Measurements from ENCODE around the gene GPR179.

Gene GPR179

GRCh38 chr17:38343608-38344419, at the start of gene GPR179:
Gene GPR179, minus strand, starts transcription at chr17:38343956. Its CDS starts 167 bp downstream, at chr17:38343789.
- no peak for DNase-seq (ENCODE audit: low spot score in 2 of 2)
- H3K36me3 ChIP-seq (replicated peaks), result no peaks in the 10 kb centered on the region
- no peak within 1 kb of the TSS for H3K4me3 ChIP-seq
- H3K9me3 ChIP-seq, result no peaks in the 10 kb centered on the region
- no peaks in the 10 kb centered on the region for H3K4me1 ChIP-seq
- in situ Hi-C loops (cut with MboI; ENCODE audit: low sequenced_read_pairs), result loop anchor here (10.0 kb wide), 1 partner anchor 141 kb away; no protein-coding TSS in a partner anchor
- no peaks in the 10 kb centered on the region for H3K27me3 ChIP-seq (ENCODE audit: low read depth)

- H3K36me3 ChIP-seq (replicated peaks), result peaks cover 32% of the 10 kb centered on the region
- H3K4me1 ChIP-seq, result no peaks in the 10 kb centered on the region
- no peaks in the 10 kb centered on the region for H3K9me3 ChIP-seq
- H3K27me3 ChIP-seq (ENCODE audit: low read depth), result no peaks in the 10 kb centered on the region
- in situ Hi-C loops (cut with MboI; ENCODE audit: low sequenced_read_pairs), result no loop called here
- H3K4me3 ChIP-seq, result no peak overlapping the region
- no peak for DNase-seq (ENCODE audit: low spot score in 2 of 2)
These were observed 35.7 kb upstream of the GPR179 start for GRCh38 chr17:38379448-38379847.

GRCh38 chr17:38369124-38369886, 25.5 kb upstream of the GPR179 start:
- no peaks in the 10 kb centered on the region for H3K9me3 ChIP-seq
- H3K27me3 ChIP-seq (ENCODE audit: low read depth), result no peaks in the 10 kb centered on the region
- H3K36me3 ChIP-seq (replicated peaks), result peaks cover 53% of the 10 kb centered on the region
- no peak for DNase-seq (ENCODE audit: low spot score in 2 of 2)
- no peaks in the 10 kb centered on the region for H3K4me1 ChIP-seq
- in situ Hi-C loops (cut with MboI; ENCODE audit: low sequenced_read_pairs), result no loop called here
- H3K4me3 ChIP-seq, result no peak overlapping the region

GRCh38 chr17:38364741-38365140, 21.0 kb upstream of the GPR179 start:
- in situ Hi-C loops (cut with MboI; ENCODE audit: low sequenced_read_pairs), result no loop called here
- peaks cover 34% of the 10 kb centered on the region for H3K36me3 ChIP-seq (replicated peaks)
- no peaks in the 10 kb centered on the region for H3K4me1 ChIP-seq
- no peak overlapping the region for H3K4me3 ChIP-seq
- DNase-seq (ENCODE audit: low spot score in 2 of 2), result no peak
- H3K9me3 ChIP-seq, result no peaks in the 10 kb centered on the region
- no peaks in the 10 kb centered on the region for H3K27me3 ChIP-seq (ENCODE audit: low read depth)

GRCh38 chr17:38363016-38363415, 19.3 kb upstream of the GPR179 start:
- peaks cover 23% of the 10 kb centered on the region for H3K36me3 ChIP-seq (replicated peaks)
- H3K4me3 ChIP-seq, result no peak overlapping the region
- peaks cover 4% of the 10 kb centered on the region for H3K4me1 ChIP-seq
- DNase-seq (ENCODE audit: low spot score in 2 of 2), result no peak
- in situ Hi-C loops (cut with MboI; ENCODE audit: low sequenced_read_pairs), result no loop called here
- no peaks in the 10 kb centered on the region for H3K9me3 ChIP-seq
- no peaks in the 10 kb centered on the region for H3K27me3 ChIP-seq (ENCODE audit: low read depth)

GRCh38 chr17:38361694-38362465, 18.1 kb upstream of the GPR179 start:
- H3K27me3 ChIP-seq (ENCODE audit: low read depth), result no peaks in the 10 kb centered on the region
- in situ Hi-C loops (cut with MboI; ENCODE audit: low sequenced_read_pairs), result no loop called here

GRCh38 chr17:38358586-38359513, 15.1 kb upstream of the GPR179 start:
- no peak for DNase-seq (ENCODE audit: low spot score in 2 of 2)
- no peaks in the 10 kb centered on the region; the same call in none of the 2 replicates for H3K36me3 ChIP-seq (replicated peaks)
- no peak overlapping the region for H3K4me3 ChIP-seq
- no peaks in the 10 kb centered on the region for H3K9me3 ChIP-seq
- in situ Hi-C loops (cut with MboI; ENCODE audit: low sequenced_read_pairs), result no loop called here
- peaks cover 29% of the 10 kb centered on the region for H3K4me1 ChIP-seq
- H3K27me3 ChIP-seq (ENCODE audit: low read depth), result no peaks in the 10 kb centered on the region

More at GRCh38 chr17:38361694-38362465, 18.1 kb upstream of the GPR179 start:
- DNase-seq (ENCODE audit: low spot score in 2 of 2), result no peak
- Histone ChIP-seq H3K4me3 (no peak overlapping the region), H3K36me3 (replicated peaks) (peaks cover 15% of the 10 kb centered on the region), H3K9me3 (no peaks in the 10 kb centered on the region), H3K4me1 (peaks cover 12% of the 10 kb centered on the region)

GRCh38 chr17:38357486-38358123, 13.8 kb upstream of the GPR179 start:
- DNase-seq (ENCODE audit: low spot score in 2 of 2), result no peak
- Histone ChIP-seq H3K36me3 (replicated peaks) (no peaks in the 10 kb centered on the region; the same call in none of the 2 replicates), H3K9me3 (no peaks in the 10 kb centered on the region), H3K4me3 (no peak overlapping the region), H3K4me1 (peaks cover 35% of the 10 kb centered on the region), H3K27me3 (ENCODE audit: low read depth) (no peaks in the 10 kb centered on the region)
- in situ Hi-C loops (cut with MboI; ENCODE audit: low sequenced_read_pairs), result no loop called here

- Histone ChIP-seq H3K4me3 (no peak overlapping the region), H3K36me3 (replicated peaks) (no peaks in the 10 kb centered on the region; the same call in 1 of the 2 replicates), H3K4me1 (peaks cover 47% of the 10 kb centered on the region), H3K9me3 (no peaks in the 10 kb centered on the region), H3K27me3 (ENCODE audit: low read depth) (no peaks in the 10 kb centered on the region)
- DNase-seq (ENCODE audit: low spot score in 2 of 2), result no peak
- in situ Hi-C loops (cut with MboI; ENCODE audit: low sequenced_read_pairs), result no loop called here
These were observed 11.5 kb upstream of the GPR179 start for GRCh38 chr17:38355251-38355650.

- Histone ChIP-seq H3K4me1 (peaks cover 47% of the 10 kb centered on the region), H3K36me3 (replicated peaks) (no peaks in the 10 kb centered on the region; the same call in 1 of the 2 replicates), H3K9me3 (no peaks in the 10 kb centered on the region), H3K4me3 (peak overlapping the region; percentile 1; the same call in 1 of the 2 replicates), H3K27me3 (ENCODE audit: low read depth) (no peaks in the 10 kb centered on the region)
- in situ Hi-C loops (cut with MboI; ENCODE audit: low sequenced_read_pairs), result no loop called here
- peak; percentile 22 to 29 for DNase-seq (ENCODE audit: low spot score in 2 of 2)
These were observed 10.7 kb upstream of the GPR179 start for GRCh38 chr17:38354466-38354865.

GRCh38 chr17:38353668-38354067, 9.9 kb upstream of the GPR179 start:
- H3K4me1 ChIP-seq, result peaks cover 47% of the 10 kb centered on the region
- no peaks in the 10 kb centered on the region for H3K9me3 ChIP-seq
- H3K27me3 ChIP-seq (ENCODE audit: low read depth), result no peaks in the 10 kb centered on the region
- no peak for DNase-seq (ENCODE audit: low spot score in 2 of 2)
- H3K4me3 ChIP-seq, result peak overlapping the region; percentile 65
- in situ Hi-C loops (cut with MboI; ENCODE audit: low sequenced_read_pairs), result no loop called here
- no peaks in the 10 kb centered on the region; the same call in 1 of the 2 replicates for H3K36me3 ChIP-seq (replicated peaks)

GRCh38 chr17:38353086-38353604, 9.4 kb upstream of the GPR179 start:
- peaks cover 44% of the 10 kb centered on the region for H3K4me1 ChIP-seq
- no peaks in the 10 kb centered on the region for H3K27me3 ChIP-seq (ENCODE audit: low read depth)
- no peaks in the 10 kb centered on the region for H3K9me3 ChIP-seq
- in situ Hi-C loops (cut with MboI; ENCODE audit: low sequenced_read_pairs), result no loop called here
- no peak for DNase-seq (ENCODE audit: low spot score in 2 of 2)
- peak overlapping the region; percentile 65 for H3K4me3 ChIP-seq
- no peaks in the 10 kb centered on the region; the same call in 1 of the 2 replicates for H3K36me3 ChIP-seq (replicated peaks)
